Hindlimb muscle (tissue), 1 donor: ENCODE measurements around the gene CTDP1. TPM values are rescaled to one million over a fixed set of nuclear protein-coding genes. Genes with fewer than 3 reads are reported as not detected.
"Not testable (repeated sequence)": the region's sequence is repeated elsewhere in the genome, so short reads cannot be mapped to it uniquely, and the experiment has no call there.

Experiments
- DNase-seq: peaks from one replicate; pipeline ENCODE4 v3.0.0-alpha.2; 2013
- polyA plus RNA-seq: library from polyadenylated mRNA; unstranded; fragments of 120-200 nt; gene quantifications from one replicate; pipeline ENCODE4 v1.2.1, GENCODE V29; 2013; ENCODE audit not compliant: insufficient read length

CTDP1 gene
- polyA plus RNA-seq, 1 donor: 11.0 TPM

GRCh38 chr18:79682894-79683625 lies 3.5 kb downstream of the CTDP1 start:
- DNase-seq: no peak

- no peak for DNase-seq
These were observed 4.2 kb downstream of the CTDP1 start for GRCh38 chr18:79683626-79684282.

- no peak for DNase-seq
These were observed 4.7 kb downstream of the CTDP1 start for GRCh38 chr18:79684283-79684631.

- DNase-seq: no peak
These were observed 5.2 kb downstream of the CTDP1 start for GRCh38 chr18:79684787-79685186.

GRCh38 chr18:79685281-79685680 lies 5.7 kb downstream of the CTDP1 start:
- no peak for DNase-seq

GRCh38 chr18:79685971-79686370 lies 6.4 kb downstream of the CTDP1 start:
- no peak for DNase-seq

GRCh38 chr18:79687806-79688205 lies 8.2 kb downstream of the CTDP1 start:
- DNase-seq: no peak

- DNase-seq: no peak
These were observed 10.5 kb downstream of the CTDP1 start for GRCh38 chr18:79690071-79690470.

- DNase-seq: no peak
These were observed 11.2 kb downstream of the CTDP1 start for GRCh38 chr18:79690586-79691482.

- DNase-seq: no peak
These were observed 12.5 kb downstream of the CTDP1 start for GRCh38 chr18:79692056-79692455.

- DNase-seq: no peak
These were observed 13.3 kb downstream of the CTDP1 start for GRCh38 chr18:79692886-79693285.

GRCh38 chr18:79693561-79694205 lies 14.1 kb downstream of the CTDP1 start:
- no peak for DNase-seq

GRCh38 chr18:79694206-79694894 lies 14.7 kb downstream of the CTDP1 start:
- DNase-seq: not testable (repeated sequence)

- DNase-seq: no peak
These were observed 15.3 kb downstream of the CTDP1 start for GRCh38 chr18:79694895-79695213.

- DNase-seq: no peak
These were observed 15.7 kb downstream of the CTDP1 start for GRCh38 chr18:79695269-79695668.

- DNase-seq: no peak
These were observed 16.6 kb downstream of the CTDP1 start for GRCh38 chr18:79695856-79696850.

GRCh38 chr18:79697178-79697577 lies 17.6 kb downstream of the CTDP1 start:
- no peak for DNase-seq

GRCh38 chr18:79697976-79698375 lies 18.4 kb downstream of the CTDP1 start:
- no peak for DNase-seq

GRCh38 chr18:79698668-79699335 lies 19.2 kb downstream of the CTDP1 start:
- DNase-seq: no peak

- no peak for DNase-seq
These were observed 20.1 kb downstream of the CTDP1 start for GRCh38 chr18:79699653-79700052.
